GM20431 (cell line): ENCODE results near the gene CACNA2D3.
"Not testable (repeated sequence)": the region's sequence is repeated elsewhere in the genome, so short reads cannot be mapped to it uniquely, and the experiment has no call there.

Source experiments
- in situ Hi-C: fragments of 300-500 bp; cut with MseI, MboI; formaldehyde crosslinking; loops from one replicate; pipeline ENCODE4 v1.15.0; 2020; ENCODE audit warnings: low sequenced_read_pairs; ENCODE audit not compliant: unreplicated experiment

CACNA2D3 gene

DNA sequence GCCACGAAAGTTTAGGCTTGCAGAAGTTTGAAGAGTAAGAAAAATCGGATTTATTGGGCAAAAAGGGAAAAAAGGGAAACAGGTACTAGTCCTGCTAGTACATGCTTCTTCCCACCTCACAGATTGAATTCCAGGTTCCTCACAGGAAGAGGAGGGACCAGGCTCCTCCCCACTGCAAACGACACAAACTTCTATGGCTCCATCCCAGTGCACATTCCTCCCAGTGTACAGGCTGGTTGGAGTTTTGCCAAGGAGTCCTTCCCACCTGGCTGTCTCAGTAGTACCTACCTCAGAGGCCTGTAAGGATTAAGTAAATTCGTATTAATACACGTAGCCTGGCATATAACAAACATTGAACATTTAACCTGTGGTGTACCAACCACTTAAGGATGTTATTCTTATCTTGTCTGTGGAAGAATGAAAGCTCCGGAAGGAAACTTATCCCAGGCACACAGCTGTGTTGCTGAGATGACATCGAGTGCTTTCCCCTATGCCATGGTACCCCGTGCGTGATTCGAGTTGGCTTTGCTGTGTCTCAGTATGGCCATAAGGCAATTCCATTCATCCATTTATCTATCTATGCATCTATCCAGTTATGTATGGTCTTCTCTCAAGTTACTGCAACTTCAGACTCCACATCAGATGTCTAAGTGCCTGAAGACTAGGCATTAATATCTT lies 511.2 kb downstream of the CACNA2D3 start:
- in situ Hi-C loops, result no loop called here

DNA sequence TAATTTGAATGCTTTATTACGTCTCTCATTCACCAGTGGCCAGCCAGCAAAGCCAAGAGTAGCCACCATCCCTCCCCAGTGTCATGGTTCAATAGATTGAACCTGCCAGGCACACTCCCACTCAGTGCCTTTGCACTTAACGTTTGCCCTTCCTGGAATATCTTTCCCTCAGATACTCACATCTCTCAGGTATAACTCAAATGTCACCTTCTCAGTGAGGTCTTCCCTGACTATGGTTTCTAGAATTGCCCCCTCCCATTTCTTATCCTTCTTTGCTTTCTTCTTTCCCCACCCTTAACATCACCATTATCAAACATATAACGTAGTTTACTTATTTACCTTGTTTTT lies 511.7 kb downstream of the CACNA2D3 start:
- in situ Hi-C loops, result no loop called here

DNA sequence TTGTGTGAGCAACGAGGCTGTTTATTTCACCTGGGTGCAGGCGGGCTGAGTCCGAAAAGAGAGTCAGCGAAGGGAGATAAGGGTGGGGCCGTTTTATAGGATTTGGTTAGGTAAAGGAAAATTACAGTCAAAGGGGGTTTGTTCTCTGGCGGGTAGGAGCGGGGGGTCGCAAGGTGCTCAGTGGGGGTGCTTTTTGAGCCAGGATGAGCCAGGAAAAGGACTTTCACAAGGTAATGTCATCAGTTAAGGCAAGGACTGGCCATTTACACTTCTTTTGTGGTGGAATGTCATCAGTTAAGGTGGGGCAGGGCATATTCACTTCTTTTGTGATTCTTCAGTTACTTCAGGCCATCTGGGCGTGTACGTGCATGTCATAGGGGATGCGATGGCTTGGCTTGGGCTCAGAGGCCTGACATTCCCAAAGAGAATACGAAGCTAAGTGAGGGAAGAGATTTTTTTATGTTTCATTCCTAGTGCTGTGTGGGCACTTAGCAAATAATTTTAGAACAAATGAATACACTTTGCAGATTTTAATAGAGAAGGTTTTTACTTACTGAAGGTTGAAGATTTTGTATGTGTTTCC lies 517.5 kb downstream of the CACNA2D3 start:
- in situ Hi-C loops, result not testable (repeated sequence)

DNA sequence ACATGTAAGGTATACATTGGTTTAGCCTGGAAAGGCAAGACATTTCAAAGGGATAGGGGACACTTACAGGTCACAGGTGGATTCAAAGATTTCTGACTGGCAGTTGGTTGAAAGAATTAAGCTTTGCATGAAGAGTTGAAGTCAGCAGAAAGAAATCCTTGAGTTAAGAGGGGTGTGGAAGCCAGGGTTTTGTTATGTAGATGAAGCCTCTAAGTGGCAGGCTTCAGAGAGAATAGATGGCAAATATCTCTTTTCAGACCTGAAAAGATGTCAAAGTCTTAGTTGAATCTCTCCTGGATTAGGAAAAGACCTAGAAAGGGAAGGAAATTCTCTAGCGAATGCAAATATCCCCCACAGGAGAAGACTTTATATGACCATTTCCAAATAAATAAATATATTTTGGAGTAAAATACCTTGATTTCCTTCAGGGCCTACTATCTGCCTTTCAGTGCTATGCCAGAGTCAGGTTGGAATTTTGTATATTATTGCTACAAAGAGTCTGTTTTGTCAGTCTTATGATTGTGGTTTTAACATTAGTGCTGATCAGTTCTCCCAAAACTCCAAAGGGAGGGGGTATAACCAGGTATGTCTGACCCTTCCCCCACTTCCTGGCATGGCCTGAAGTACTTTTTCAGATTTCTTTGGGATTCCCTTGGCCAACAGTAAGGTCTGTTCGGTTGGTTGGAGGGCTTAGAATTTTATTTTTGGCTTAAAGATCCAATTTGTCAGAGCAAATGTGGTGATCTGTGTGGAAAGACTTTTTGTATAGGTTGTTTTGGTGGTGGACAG lies 519.1 kb downstream of the CACNA2D3 start:
- in situ Hi-C loops, result no loop called here

DNA sequence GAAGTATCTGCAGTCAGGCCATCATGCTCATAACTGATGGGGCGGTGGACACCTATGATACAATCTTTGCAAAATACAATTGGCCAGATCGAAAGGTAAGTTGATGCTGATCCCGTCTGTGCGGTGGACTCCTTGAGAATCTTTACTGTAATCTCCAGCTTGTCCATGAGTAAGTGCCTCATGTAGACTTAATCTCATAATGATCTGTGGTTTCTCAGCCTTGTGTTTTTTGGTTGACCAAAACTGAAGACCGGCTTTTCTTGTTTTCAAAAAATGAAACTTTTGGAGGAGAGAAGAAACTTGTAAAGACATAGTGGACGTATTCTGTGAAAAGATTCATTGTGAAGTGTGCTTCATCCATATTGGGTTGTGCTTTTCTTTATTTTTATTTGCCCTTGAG lies 519.8 kb downstream of the CACNA2D3 start:
- in situ Hi-C loops, result no loop called here

DNA sequence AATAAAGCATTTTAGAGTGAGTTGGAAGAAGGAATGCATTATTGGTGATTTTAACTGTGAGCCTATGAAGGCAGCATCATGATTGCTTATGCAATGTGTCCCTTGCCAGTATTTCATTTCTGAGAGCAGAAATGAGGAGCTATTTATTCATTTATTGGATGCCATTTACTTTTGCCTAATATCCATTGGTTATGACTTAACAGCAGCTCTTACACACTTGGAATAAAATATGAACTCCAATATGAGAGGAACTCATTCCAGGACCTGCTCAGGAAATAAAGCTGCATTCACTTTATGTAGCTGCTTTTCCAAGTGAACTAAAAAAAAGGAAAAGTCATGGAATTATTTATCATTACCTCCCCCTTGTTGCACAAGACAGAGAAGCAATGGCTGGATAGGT lies 525.4 kb downstream of the CACNA2D3 start:
- in situ Hi-C loops, result no loop called here

DNA sequence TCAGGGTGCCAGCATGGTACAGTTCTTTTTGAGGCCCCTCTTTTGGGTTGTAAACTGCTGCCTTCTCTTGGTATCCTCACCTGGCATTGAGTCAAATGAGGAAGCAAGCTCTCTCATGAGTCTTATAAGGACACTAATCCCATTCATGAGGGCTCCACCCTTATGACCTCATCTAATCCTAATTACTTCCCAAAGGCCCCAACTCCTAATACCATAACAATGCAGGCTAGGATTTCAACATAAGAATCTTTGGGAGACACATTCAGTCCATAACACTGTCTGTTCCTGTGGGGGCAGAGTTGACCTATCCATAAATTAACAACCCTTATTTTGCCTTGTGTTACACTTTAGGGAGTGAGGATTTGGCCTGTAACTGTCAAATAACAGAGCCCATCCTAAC lies 527.2 kb downstream of the CACNA2D3 start:
- in situ Hi-C loops, result no loop called here

DNA sequence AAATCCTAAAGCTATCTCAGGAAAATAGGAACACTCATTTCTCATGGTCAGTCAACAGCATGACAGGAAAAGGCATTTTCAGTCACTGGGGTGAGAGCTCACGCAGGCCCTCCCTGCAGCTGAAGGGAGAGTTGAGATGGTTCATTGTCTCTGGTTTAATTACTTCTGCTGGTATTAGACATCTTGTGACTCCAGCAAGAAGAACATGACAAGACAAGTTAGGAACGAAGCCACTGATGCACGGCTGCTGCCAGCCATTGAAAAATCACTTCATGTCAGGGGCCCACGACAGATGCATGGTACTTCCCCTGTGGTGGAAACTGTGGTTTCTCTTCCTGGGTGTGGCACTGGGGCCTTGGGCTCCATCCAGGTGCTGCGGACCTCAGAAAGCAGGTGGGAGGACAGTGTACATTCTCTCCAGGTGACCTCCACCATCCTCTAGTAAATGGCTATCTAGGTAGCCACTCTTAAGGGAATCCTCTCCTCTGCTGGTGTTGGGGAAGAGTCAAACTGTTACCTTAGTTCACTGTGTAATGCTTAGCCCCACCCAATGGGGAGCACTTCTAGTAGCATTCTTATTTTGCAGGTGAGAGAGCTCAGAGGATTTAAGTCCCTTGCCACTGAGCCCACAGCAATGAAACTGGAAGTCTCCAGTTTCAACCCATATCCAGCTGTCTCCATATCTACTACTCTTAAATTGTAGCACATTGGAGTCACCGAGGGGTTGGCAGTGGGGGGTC lies 531.3 kb downstream of the CACNA2D3 start:
- in situ Hi-C loops, result no loop called here

DNA sequence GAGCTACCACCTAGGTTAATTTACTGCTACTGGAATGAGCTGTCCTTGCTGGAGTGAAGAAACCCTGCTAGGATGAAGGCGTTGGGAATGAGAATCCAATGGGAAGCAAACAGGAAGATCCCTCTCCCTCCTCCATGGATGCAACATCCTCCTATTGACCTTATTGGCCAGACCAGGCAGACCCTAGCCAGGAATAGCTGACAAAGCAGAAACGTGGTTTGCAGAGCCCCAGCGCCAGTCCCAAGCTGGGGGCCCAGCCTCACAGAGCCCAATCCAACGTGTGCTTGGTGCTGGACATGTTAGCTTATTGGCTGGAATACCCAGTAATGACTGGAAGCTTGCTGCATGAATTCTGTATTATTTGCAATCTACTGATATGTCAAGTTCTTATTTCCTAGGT lies 532.4 kb downstream of the CACNA2D3 start:
- in situ Hi-C loops, result no loop called here

DNA sequence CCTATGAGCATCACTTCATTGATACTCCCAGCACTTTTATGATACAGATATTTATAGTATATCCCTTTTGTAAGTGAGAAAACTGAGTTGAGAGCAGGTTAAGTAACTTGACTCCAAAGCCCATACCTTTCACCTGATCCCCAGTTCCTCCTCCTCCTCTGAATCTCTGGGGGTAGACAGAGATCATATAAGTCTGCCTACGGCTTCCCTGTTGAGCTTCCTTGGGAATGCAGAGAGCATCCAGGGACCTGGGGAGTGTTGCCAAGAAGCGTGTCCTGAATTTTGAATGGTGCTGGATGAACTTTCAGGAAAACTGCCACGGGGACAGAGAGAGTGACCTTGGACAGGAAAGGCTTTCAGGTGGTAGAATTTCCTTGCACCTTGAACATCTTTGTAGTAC lies 537.0 kb downstream of the CACNA2D3 start:
- in situ Hi-C loops, result no loop called here

DNA sequence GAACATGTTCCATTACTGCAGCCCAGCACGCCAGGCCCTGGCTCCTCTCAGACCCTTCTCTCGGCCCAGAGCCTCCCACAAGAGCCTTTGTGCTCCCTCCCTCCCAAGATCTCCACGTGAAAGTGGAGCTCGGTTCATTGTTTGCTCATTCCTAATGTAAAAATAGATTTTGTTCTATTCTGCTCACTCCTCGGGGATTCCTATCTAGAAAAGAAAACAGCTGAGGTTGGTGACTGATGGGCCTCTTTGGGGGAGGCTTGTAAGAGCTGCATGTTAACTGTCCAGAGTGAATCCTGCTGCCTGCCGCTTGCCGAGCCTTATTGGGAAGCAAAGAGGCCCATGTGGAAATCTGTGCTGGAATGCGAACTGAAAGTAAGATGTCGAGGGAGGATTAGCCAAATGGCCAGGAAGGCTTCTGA lies 538.4 kb downstream of the CACNA2D3 start:
- in situ Hi-C loops, result no loop called here

DNA sequence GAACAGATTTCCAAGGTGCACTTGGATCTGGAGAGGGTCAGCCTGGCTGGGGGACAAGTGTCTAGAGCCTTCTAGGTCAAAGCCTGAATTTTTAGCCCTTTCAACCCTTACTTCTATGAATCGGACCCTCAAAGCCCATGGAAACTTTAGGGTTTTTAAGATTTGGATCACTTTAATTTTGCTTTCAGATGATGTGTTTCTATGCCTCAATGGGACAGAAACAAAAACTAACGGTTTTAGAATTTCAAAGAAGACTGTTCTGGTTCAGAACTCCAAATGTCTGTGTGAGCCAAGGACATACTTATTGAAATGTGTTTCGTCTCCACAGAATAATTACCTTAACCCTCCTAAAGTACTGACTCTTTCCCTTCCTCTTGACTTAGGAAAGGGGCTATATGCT lies 538.8 kb downstream of the CACNA2D3 start:
- in situ Hi-C loops, result no loop called here

DNA sequence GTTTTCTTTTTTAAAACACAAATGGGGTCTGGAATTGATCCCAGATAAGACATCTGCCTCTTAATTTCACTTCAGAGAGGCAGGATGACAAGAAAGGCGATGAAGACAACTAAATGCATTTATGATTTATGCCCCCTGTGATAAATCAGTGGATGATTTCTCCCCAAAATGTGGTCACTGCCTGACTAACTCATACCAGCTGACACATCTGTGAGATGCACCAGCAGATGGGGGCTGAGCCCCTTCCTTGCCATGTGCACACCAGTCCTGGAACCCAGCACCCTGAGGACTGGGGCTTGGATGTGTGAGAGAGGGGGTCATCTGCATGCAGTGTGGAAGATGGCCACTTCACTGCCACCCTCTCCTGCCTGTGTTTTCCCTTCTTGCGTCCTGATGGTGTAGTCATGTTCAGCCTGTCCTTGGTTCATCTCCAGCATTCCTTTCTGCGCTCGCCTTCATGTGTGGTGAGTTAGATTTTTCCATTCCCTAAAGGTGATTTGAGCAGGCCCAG lies 541.2 kb downstream of the CACNA2D3 start:
- in situ Hi-C loops, result no loop called here

DNA sequence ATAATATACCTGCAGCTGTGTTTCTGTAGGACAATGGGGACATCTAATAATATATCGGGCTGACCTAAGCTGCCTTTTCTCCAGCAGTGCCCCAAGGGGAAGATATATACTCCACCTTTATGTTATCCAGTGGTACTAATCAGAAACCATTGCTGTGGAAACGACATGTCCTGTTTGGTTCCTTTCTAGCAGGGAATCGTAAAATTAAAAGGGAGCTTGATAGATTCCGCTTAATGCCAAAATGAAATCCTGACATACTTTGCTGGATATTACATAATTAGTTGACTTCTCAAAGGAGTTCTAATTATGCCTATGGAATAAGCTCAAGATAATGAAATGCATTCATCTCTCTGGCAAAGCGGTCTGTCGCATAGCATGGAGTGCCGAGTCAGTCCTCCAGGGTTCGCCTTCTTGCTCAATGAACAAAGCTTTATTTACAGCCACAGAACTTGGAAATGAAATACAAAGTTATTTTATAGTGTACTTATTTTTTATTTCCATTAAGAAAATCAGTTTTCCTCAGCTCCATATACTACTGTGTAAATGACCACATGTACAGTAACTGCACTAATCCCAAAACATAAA lies 542.8 kb downstream of the CACNA2D3 start:
- in situ Hi-C loops, result no loop called here

DNA sequence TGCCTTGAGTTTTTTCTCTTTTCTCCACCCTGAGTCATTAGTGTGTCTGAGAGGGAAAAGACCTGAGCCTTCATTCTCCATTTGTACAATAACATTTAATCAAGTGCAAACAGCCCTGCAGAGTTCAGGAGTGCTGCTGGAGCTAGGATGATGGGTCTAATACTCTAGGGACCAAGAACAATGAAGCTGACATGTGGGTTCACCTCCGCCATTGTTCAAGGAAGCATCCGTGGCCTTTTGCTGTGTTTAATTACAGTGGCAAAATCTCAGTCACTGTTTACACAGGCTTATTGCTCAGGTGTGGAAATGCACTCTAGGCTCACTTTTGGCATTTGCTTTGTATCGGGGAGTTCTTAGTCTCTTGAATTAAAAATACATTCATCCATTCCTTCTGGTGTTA lies 545.9 kb downstream of the CACNA2D3 start:
- in situ Hi-C loops, result no loop called here

DNA sequence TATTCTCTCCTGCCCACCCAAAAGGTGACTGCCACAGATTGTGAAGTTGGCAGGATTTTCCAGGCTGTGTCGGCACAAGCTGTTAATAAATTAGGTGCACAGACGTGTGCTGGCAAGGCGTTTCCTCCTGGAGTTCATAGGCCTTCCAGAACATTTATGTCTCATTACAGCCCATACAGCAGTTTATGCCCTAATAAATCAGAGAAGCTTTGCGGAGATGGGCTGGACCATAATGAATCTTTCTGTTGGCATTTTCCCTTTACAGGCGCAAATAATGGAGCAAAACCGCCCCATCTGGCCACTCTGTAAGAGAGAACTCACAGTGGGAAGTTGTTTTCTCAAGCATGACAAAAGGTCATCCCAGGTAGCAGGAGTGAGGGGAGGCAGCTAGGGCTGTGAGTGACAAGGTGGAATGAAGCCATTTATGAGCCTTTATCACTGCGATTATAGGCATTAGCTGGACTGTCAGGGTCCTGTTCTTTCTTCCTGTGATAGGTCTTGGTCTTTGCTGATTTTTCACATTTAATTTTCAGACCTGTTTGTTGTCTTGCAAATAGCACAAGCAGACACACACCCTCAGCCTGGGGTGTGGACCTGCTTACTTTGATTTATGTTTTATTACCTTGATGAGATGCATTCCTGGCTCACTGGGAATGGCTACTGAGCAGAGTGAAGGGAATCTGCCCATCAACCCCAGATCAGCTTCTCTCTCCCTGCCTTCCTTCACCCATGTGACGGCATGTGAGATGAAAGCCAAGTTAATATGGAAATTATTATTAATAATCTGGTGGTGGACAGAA lies 548.0 kb downstream of the CACNA2D3 start:
- in situ Hi-C loops, result no loop called here

DNA sequence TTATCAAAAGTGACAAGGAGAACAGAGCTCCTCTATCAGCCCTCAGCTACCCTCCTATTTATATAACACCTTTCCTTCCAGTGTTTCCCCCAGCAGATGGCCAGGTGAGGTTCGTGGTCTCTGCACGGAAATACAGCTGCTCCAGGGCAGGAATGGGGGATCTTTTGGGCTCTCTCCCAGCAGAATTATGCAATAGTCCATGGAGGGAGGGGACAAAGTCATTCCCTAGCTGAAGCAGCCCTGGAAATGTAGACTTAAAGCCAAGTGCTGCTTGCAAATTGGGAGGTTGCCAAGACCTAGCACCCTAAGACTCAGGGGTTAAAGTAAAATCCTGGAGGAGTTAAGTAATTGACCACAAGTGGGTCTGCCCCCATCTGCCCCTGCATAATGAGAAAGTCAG lies 549.2 kb downstream of the CACNA2D3 start:
- in situ Hi-C loops, result no loop called here

DNA sequence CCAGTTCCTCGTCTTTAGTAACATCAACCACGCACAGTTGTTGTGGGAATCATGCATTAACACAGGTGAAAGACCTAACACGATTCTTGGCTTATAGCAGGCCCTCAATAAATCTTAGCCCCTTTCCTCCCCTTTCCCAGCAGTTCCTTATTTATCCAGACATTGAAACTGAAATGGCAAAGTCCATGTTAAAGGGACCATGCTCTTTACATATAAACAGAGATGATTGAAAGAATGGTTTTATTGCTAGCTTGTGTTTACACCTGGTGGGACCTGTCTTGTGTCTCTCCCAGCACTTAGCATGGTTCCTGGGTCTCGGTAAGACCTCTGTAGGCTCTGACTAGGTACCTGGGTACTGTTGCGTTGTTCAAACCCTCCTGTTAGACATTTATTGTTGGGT lies 553.7 kb downstream of the CACNA2D3 start:
- in situ Hi-C loops, result no loop called here

DNA sequence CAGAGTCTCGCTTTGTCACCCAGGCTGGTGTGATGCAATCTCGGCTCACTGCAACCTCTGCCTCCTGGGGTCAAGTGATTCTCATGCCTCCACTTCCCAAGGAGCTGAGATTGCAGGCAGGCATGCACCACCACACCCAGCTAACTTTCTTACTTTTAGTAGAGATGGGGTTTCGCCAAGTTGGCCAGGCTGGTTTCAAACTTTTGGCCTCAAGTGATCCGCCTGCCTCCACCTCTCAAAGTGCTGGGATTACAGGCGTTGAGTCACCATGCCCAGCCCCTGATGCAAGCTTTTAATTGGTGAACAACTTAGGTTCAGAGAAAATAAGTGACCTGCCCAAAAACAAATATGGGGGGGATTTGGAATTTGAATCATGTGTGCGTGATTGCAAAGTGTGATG lies 559.4 kb downstream of the CACNA2D3 start:
- in situ Hi-C loops, result no loop called here

DNA sequence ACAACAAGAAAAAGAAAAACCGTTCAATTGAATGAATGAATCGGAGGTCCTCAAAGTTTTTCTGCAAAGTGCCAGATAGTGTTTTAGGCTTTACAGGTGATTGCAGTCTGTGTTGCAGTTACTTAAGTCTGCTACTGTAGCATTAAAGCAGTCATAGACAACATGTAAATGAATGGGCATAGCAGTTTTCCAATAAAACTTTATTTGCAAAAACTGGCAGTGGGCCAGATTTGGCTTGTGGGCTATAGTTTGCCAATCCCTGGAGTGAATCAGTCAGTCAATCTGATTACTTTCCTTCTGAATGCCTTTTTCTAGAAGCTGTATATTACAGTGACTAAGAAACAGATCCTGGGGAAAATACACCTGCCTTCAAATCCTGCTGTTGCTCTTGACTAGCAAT lies 562.9 kb downstream of the CACNA2D3 start:
- in situ Hi-C loops, result no loop called here
